ENCODE results near the gene HCFC2. TPM values are rescaled to one million over a fixed set of nuclear protein-coding genes. Genes with fewer than 3 reads are reported as not detected.

Gene HCFC2
- total and polyA plus RNA-seq, 9 of the 15 experiments (the other 6 are each of a cell fraction or from before 2014, with no cell fraction given), result 1.2 to 6.5 (median 3.8) TPM

DNA sequence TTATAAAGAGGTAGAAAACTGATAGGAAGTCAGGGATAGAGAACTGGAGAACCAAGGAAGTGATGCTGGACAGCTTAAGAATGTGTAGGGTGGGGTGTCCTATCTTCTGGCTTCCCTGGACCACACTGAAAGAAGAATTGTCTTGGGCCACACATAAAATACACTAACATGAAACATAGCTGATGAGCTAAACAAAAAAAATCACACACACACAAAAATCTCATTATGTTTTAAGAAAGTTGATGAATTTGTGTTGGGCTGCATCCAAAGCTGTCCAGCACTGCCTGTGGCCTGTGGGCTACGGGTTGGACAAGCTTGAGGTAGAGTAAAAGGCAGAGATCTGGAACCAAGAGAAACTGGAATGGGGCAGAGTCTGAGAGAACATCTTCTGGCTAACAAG is 21.8 kb upstream of the HCFC2 start:
- FAIRE-seq (no peak), DNase-seq (ENCODE audit: extremely low read depth in 1 of 4, low spot score in 3 of 4) (no peak), ATAC-seq (no peak)
- Histone ChIP-seq H2AFZ (ENCODE audit: low read depth, low read length) (no peak overlapping the region), H3K4me1 (replicated peaks in 1 of 2; ENCODE audit: control insufficient read depth in 2 of 2, insufficient read depth in 2 of 2, low read length in 2 of 2) (no peaks in the 10 kb centered on the region), H3K36me3 (ENCODE audit: control insufficient read depth, insufficient read depth, low read length) (no peaks in the 10 kb centered on the region), H3K79me2 (ENCODE audit: control insufficient read depth, insufficient read depth, low read length) (no peaks in the 10 kb centered on the region), H3K4me2 (ENCODE audit: insufficient read depth, low read length) (no peak overlapping the region), H3K9ac (ENCODE audit: insufficient read depth in 1 of 2, low read depth in 2 of 2, low read length in 2 of 2) (no peak overlapping the region), H3K27me3 (ENCODE audit: control insufficient read depth in 2 of 2, insufficient read depth in 2 of 2, low read length in 2 of 2) (peaks cover 22 to 26% of the 10 kb centered on the region in 2 experiments), H3K9me1 (ENCODE audit: control insufficient read depth, insufficient read depth, low read length) (no peaks in the 10 kb centered on the region), H4K20me1 (replicated peaks; ENCODE audit: control insufficient read depth, insufficient read depth, low read length) (no peaks in the 10 kb centered on the region), H3K9me3 (replicated peaks; ENCODE audit: control insufficient read depth, insufficient read depth, low read depth, low read length) (no peaks in the 10 kb centered on the region), H3K4me3 (no peak overlapping the region), H3K27ac (ENCODE audit: extremely low read depth, low read depth, low read length) (no peak overlapping the region)
- no TSS peak for BruUV-seq (replicated peaks)
- TF ChIP-seq, protein P1, sequence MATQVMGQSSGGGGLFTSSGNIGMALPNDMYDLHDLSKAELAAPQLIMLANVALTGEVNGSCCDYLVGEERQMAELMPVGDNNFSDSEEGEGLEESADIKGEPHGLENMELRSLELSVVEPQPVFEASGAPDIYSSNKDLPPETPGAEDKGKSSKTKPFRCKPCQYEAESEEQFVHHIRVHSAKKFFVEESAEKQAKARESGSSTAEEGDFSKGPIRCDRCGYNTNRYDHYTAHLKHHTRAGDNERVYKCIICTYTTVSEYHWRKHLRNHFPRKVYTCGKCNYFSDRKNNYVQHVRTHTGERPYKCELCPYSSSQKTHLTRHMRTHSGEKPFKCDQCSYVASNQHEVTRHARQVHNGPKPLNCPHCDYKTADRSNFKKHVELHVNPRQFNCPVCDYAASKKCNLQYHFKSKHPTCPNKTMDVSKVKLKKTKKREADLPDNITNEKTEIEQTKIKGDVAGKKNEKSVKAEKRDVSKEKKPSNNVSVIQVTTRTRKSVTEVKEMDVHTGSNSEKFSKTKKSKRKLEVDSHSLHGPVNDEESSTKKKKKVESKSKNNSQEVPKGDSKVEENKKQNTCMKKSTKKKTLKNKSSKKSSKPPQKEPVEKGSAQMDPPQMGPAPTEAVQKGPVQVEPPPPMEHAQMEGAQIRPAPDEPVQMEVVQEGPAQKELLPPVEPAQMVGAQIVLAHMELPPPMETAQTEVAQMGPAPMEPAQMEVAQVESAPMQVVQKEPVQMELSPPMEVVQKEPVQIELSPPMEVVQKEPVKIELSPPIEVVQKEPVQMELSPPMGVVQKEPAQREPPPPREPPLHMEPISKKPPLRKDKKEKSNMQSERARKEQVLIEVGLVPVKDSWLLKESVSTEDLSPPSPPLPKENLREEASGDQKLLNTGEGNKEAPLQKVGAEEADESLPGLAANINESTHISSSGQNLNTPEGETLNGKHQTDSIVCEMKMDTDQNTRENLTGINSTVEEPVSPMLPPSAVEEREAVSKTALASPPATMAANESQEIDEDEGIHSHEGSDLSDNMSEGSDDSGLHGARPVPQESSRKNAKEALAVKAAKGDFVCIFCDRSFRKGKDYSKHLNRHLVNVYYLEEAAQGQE (IDR thresholded peaks at IDR 0.05; ENCODE audit: borderline replicate concordance), result 0 out of 2 replicates have a peak, but pooled peaks have one; percentile 9
- TF ChIP-seq, protein P1 (CRISPR knock-in tag; IDR thresholded peaks at IDR 0.05; ENCODE audit: low read depth), result no peak
- no peak for TF ChIP-seq ZNF12 (CRISPR knock-in tag; IDR thresholded peaks at IDR 0.05)
- TF ChIP-seq, protein P2, sequence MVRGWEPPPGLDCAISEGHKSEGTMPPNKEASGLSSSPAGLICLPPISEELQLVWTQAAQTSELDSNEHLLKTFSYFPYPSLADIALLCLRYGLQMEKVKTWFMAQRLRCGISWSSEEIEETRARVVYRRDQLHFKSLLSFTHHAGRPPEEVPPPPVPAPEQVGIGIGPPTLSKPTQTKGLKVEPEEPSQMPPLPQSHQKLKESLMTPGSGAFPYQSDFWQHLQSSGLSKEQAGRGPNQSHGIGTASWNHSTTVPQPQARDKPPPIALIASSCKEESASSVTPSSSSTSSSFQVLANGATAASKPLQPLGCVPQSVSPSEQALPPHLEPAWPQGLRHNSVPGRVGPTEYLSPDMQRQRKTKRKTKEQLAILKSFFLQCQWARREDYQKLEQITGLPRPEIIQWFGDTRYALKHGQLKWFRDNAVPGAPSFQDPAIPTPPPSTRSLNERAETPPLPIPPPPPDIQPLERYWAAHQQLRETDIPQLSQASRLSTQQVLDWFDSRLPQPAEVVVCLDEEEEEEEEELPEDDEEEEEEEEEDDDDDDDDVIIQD (CRISPR knock-in tag; IDR thresholded peaks at IDR 0.05), result no peak
- ChIA-PET CTCF (ENCODE audit: low intra/inter-chr PET ratio) (no interaction called here), POLR2A (interaction anchor here (0.9 to 1.6 kb wide), 4 partner anchors 8 to 247 kb away, joined by 3 to 5 read pairs (median 4); partner anchors contain the start of gene TDG)
- 0% methylated on average over 1 of the region's 1 CpG for WGBS (ENCODE audit: insufficient coverage, low coverage, missing lambda C conversion rate)
- in situ Hi-C loops (cut with MboI), result no loop called here
- intact Hi-C loops (cut with micrococcal nuclease), result no loop called here
